UCSD-AML1 (cell line): ENCODE measurements around the gene ENTREP1.
"Not testable (repeated sequence)": the region's sequence is repeated elsewhere in the genome, so short reads cannot be mapped to it uniquely, and the experiment has no call there.

Experiments used
- DNase-seq: peaks from one replicate; lab custom pipeline; 2025; ENCODE audit not compliant: unreplicated experiment; lab: John Stamatoyannopoulos, UW

ENTREP1 gene

GRCh38 chr9:69409936-69410335 lies 84.9 kb downstream of the ENTREP1 start:
- DNase-seq = not testable (repeated sequence)

- DNase-seq = no peak
These were observed 86.2 kb downstream of the ENTREP1 start for GRCh38 chr9:69411246-69411645.

- no peak for DNase-seq
These were observed 87.1 kb downstream of the ENTREP1 start for GRCh38 chr9:69411931-69412740.

- peak; percentile 20 for DNase-seq
These were observed 87.7 kb downstream of the ENTREP1 start for GRCh38 chr9:69412741-69413150.

GRCh38 chr9:69420611-69421270 lies 95.7 kb downstream of the ENTREP1 start:
- no peak for DNase-seq

GRCh38 chr9:69421908-69422801 lies 97.1 kb downstream of the ENTREP1 start:
- peak; percentile 27 for DNase-seq

- no peak for DNase-seq
These were observed 100.3 kb downstream of the ENTREP1 start for GRCh38 chr9:69425136-69425801.

GRCh38 chr9:69427286-69427685 lies 102.3 kb downstream of the ENTREP1 start:
- DNase-seq = no peak

- DNase-seq = no peak
These were observed 103.2 kb downstream of the ENTREP1 start for GRCh38 chr9:69428017-69428785.

- no peak for DNase-seq
These were observed 104.3 kb downstream of the ENTREP1 start for GRCh38 chr9:69429281-69429680.

GRCh38 chr9:69430206-69430605 lies 105.2 kb downstream of the ENTREP1 start:
- DNase-seq = no peak

GRCh38 chr9:69431203-69431602 lies 106.2 kb downstream of the ENTREP1 start:
- no peak for DNase-seq

- no peak for DNase-seq
These were observed 106.8 kb downstream of the ENTREP1 start for GRCh38 chr9:69431777-69432176.

- DNase-seq = no peak
These were observed 107.6 kb downstream of the ENTREP1 start for GRCh38 chr9:69432623-69433022.

GRCh38 chr9:69433392-69433791 lies 108.4 kb downstream of the ENTREP1 start:
- DNase-seq = no peak

GRCh38 chr9:69433968-69434367 lies 109.0 kb downstream of the ENTREP1 start:
- no peak for DNase-seq

GRCh38 chr9:69439654-69440053 lies 114.6 kb downstream of the ENTREP1 start:
- DNase-seq = not testable (repeated sequence)

GRCh38 chr9:69440254-69440955 lies 115.4 kb downstream of the ENTREP1 start:
- not testable (repeated sequence) for DNase-seq
